NCI-H2196 treated with DMSO at 0.1 percent for 48 hours (cell line): ENCODE results near the gene STRIP1.
A peak's percentile ranks its signal among the peaks of the same experiment; 100 is the strongest.

Source experiments
- DNase-seq: peaks from one replicate; lab custom pipeline; 2025; ENCODE audit not compliant: unreplicated experiment; lab: John Stamatoyannopoulos, UW

The STRIP1 gene

DNA sequence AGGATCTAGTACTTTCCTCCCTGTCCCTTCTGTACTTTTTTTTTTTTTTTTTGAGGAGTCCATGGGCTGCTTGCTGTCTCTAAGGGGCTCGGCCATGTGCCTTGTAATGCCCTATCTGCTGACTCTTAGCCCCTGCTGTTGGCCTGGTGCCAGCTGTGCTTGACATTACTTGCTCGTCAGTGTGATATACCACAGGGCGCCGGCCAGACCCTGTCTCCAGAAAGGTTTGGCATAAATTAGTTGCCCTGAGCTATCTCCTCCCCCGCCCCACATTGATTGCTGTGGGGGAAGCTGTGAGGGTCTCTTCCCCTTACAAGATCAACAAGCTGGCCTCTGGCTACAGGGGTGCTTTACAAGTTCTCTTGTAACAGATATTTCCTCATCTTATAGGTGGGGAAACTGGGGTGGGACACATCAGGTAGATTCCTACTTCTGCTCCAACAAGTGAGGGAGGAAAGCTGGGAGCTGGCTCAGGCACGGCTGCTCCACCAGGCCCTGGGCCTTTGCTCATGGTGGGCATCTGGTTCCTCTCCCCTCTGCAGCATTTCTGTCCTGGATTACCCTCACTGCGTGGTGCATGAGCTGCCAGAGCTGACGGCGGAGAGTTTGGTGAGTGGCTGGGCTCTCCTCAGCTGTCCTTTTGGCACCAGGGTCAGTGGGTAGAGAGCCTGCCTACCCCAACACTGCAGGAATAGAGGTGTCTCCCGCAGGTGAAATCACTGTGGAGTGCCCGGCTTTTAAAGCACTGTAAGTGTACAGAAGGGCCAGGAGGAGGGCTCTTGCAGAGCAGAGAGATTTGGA is 15.6 kb downstream of the STRIP1 start:
- no peak for DNase-seq

DNA sequence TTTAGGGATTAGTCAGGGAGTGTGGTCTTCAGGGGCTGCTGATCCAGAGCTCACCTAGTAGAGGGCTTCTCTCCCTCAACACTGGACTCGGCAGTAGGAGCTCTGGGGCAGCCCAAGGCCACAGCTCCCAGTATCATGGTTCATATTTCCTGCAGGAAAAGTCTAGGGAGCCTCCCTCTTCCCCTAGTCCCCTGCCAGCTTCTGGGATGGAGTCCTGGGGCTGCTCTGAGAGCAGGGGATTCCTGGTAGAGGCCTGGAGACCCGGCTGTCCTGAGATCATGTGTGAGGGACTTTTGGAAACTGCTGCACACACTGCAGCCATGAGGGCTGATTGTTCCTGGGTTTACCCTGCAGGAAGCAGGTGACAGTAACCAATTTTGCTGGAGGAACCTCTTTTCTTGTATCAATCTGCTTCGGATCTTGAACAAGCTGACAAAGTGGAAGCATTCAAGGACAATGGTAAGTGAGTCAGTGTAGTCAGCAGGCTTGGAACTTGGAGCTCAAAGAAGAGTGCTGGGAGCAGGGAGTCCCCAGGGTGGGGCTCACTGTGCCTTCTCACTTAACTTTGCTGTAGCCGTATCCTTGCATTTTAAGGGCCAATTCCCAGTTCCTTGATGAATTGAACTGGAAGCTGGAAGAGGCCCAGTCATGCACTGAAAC is 16.3 kb downstream of the STRIP1 start:
- no peak for DNase-seq

DNA sequence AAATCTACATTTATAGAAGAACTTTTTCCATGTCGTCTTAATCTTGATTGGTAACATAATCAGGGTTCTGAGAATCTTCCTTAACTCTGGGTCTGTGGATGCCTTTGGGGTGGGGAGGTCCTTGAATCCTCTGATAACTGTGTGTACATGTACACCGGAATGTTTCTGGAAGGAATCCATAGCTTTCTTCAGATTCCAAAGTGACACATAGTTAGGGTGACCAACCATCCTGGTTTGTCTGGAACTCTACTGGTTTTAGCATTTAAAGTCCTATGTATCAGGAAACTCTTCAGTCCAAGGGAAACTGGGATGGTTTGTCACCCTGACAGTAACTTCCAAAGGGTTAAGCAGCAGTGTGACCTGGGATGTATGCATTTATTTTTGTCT is 16.8 kb downstream of the STRIP1 start:
- DNase-seq, result no peak

DNA sequence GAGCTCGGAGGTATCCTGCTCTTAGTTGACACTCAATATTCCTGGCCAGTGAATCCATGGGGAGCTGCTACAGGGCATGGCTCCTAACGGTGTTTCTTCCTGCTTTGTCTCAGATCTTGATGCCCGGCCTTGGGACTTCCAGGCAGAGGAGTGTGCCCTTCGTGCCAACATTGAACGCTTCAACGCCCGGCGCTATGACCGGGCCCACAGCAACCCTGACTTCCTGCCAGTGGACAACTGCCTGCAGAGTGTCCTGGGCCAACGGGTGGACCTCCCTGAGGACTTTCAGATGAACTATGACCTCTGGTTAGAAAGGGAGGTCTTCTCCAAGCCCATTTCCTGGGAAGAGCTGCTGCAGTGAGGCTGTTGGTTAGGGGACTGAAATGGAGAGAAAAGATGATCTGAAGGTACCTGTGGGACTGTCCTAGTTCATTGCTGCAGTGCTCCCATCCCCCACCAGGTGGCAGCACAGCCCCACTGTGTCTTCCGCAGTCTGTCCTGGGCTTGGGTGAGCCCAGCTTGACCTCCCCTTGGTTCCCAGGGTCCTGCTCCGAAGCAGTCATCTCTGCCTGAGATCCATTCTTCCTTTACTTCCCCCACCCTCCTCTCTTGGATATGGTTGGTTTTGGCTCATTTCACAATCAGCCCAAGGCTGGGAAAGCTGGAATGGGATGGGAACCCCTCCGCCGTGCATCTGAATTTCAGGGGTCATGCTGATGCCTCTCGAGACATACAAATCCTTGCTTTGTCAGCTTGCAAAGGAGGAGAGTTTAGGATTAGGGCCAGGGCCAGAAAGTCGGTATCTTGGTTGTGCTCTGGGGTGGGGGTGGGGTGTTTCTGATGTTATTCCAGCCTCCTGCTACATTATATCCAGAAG is 19.4 kb downstream of the STRIP1 start:
- peak; percentile 13 for DNase-seq

DNA sequence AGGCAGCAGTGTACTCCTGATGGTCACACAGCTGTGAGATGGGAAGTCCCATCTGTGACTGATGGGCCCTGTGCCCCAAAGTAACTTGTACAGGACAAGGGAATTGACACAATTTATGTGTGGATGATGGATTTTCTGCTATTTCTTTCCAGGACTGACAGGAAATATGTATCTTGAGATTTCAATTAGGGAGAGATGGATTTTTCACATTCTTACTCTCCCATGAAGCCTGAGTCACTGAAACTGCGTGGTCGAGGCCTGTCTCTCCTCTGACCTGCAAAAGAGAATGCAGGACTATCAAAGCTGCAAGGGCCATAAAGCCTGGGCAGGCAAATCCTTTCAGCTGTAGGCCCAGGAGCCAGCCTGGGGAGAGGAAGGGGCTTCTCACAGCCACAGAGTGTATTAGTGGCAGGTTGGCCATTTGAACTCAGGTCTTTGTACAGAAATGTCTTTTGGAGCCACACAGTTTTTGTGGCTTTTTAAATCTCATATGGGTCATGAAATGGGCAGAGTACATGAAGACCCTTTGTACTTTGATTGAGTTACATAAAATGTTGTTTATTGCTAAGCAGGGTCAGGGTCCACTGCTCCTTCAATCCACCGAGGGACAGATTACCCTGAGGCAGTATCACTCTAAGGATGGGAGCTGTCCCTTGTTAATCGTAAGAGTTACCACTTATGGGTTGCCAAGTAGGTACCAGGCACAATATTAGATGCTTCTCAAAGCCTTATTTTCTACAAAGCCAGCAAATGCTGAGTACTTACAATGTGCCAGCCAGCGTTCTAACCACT is 21.3 kb downstream of the STRIP1 start:
- DNase-seq, result no peak

DNA sequence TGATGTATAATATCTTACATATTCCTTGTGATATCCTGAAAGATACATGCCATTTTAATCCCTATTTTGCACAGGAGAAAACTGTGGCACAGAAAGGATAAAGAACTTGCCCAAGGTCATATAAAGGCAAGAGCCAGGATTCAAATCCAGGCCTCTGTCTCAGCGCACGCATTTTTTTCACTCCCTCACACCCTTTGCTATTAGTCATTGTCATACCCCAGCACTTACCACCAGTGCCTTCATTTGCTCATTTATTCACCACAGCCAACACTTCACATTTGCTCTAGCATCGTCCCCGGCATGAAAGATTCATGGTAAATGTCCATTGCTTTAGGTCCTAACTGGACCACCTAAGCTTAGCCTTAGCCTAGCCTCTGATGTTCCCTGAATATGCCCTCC is 21.9 kb downstream of the STRIP1 start:
- DNase-seq, result no peak

DNA sequence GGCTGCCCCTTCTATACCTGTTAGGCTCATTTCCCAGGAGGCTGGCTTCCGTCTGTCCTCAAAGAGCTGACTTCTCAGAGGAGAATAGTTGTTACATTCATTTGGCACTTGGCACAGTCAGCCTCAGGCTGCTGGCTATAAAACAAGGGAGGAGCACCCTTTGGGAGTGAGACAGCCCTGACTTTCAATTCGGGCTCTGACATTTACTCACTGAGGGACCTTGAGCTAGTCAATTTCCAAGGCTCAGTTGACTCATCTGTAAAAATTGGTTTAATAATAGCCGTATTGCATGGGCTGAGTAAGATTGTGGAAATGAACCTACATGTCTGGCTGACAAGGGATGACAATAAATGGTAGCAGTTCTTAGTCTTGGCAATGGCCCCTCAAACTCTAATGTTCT is 22.4 kb downstream of the STRIP1 start:
- no peak for DNase-seq

DNA sequence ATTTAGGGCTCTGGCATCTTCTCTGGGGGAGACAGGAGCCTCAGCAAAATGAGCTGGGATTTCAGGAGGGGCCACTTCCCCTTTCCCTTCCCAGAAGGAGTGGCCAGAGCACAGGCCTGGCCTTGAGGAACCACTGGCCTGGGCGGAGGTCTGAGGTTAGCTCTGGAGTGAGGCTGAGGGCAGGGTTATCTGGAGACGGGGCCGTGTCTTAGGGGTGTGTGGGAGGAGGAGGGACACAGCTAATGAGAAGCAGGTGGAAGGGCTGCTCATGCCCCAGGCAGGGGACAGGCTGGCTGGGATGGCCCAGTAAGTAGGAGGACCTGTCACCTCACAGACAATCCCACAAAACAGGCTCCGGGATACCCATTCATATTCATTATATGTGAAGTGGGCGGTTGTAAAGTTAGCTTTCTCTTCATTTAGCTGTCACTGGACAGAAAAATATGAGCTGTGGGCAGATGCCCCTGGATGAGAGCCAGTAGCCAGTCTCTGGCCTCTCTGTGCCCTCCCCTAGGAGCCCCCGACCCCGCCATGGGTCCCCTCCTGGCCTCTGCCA is 23.6 kb downstream of the STRIP1 start:
- DNase-seq, result no peak

DNA sequence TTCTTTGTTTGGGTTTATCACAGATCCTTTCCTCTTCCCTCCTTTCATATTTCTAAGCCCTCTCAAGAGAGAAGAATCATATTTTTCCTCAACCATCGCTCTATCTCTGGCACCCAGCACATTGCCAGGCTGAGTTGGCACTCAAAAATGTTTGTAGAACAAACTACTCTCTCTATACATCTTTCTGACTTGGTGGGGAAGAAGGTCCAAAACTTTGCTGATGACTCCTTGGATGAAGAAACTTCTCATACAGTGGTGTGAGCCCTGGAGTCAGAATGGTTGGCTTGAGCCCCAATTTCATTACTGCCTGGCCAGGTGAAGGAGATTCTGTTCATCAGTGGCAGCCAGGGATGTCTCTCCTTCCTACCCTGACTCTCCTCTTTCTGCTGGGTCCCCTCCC is 24.2 kb downstream of the STRIP1 start:
- no peak for DNase-seq

DNA sequence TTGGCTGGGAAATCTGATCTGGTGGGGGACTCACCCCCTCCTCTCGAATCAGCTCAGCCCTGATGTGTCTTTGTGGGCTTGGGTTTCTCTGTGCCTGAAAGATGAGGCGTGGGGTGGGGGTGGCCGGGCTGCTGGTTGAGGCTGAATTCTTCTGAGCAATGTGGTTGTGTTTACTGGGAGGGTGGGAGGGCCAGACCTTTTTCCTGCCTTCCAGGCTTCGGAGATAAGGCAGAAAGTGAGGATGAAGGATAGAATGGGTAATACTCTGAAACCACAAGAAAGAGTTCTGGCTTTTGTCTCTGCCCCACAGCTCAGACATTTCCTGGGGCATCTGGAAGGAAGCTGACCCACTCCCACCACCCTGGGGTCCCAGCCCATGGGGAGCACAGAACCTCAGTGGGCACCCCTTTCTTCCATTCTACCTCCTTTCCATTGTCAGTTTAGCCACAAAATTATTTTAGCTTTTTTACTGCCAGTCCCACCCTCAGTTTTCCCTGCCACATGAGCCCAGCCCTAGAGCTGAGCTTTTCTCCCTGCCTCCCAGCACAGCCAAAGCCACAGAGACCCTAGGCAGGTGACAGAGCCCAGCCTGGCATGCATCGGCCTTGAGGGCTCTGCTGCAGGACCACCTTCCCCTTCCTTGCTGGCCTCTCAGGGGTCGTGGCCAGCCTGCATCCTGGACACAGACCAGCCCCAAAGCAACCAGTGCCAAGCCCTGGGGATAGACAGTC is 24.9 kb downstream of the STRIP1 start:
- no peak for DNase-seq

DNA sequence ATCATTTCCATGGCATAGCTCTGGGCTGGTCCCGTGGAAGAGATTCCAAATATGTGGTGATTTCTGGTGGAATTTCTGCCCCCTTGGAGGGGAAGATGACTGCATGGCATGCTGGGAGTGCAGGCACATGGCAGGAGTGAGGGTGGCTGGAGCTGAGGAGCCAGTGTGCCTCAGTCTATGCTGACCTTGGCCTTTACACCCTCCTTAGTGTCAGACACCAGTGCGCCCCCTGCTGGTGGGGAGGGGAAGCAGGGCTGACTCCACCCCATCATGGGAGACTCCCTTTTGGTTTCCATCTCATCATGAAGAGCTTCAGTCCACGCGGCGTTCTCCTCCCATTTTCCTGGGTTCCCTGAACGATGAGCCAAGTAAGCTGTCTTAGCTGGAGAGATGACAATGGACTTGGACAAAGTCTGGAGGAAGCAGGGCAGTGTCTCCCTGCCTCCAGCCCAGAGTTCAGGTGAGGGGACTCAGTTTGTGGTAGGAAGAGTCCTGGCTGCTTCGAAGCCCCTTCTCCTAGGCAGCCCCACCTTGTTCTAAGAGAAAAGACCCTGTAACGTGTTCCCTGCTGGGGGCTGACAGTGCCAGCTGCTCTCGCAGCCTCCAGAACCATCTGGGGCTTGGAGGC is 25.7 kb downstream of the STRIP1 start:
- no peak for DNase-seq

DNA sequence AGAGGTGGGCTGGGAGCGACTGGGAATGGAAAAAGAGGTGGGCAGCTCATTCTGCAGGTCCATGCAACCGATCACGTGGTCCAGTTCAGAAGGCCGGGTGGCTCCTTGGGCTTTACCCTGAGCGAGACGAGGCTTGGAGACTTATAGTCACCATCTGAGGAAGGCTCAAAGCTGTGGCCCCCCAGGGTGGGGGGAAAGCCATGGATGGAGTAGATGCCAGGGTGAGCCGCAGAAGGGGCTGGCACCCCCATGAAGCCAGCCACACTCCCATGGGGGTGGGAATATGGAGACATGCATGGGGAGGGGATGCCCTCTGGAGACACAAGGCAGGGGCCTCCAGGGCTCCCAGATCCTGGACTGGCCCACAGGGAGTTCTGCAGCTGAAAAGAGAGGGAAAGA is 26.2 kb downstream of the STRIP1 start:
- DNase-seq, result no peak

DNA sequence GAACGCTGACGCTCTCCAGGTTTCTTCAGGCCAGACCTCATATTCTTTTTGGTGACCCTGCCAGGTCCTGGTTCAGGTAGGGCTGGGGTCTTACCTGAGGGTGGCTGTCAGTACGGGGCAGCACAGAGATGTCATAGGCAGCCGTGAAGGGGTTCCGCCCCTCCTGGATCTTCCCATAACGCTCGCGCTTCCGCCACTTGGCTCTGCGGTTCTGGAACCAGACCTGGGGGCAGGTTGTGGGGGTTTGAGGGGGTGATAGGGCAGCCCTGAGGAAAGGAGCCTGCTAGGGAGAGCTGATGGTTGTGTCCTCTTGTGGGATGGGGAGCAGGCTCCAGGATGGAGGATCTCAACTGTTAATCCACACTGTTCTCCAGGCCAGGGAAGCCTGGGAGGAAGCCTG is 26.9 kb downstream of the STRIP1 start:
- DNase-seq, result no peak

DNA sequence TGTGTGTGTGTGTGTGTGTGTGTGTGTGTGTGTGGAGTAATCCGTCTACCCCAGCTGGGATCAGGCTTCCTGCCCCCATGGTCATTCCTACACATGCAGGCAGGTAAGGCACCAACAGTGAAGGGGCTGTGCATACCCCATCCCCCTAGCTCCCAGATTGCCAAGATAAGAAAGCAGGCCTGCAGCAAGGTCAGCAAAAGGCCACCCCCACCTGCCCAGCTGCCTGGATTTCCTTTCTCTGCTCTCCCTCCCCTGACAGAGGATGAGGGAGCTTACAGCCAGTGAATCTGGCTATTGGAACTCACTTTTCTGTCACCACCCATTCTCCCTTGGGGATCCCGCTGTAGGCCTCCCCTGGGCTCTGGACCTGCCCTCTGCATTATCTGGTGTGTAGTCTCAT is 28.2 kb downstream of the STRIP1 start:
- DNase-seq, result no peak

DNA sequence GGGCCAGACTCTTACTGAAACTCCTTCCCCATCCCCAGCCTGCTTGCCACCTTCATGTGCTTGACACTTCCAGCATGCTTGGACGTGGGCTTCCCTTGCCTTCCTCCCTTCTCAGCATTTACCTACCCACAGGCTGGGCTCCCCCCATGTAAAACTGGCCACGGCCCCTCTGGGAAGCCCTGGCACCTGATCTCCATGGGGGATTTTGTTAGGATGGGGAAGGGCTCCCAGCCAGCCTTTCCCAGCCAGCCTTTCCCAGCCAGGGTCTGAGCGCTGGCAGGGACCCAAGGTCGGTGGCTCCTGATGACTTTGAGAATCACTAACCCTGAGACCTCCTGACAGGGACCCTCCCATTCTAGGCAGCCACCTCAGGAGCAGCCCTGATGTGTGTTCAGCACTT is 29.4 kb downstream of the STRIP1 start:
- no peak for DNase-seq

DNA sequence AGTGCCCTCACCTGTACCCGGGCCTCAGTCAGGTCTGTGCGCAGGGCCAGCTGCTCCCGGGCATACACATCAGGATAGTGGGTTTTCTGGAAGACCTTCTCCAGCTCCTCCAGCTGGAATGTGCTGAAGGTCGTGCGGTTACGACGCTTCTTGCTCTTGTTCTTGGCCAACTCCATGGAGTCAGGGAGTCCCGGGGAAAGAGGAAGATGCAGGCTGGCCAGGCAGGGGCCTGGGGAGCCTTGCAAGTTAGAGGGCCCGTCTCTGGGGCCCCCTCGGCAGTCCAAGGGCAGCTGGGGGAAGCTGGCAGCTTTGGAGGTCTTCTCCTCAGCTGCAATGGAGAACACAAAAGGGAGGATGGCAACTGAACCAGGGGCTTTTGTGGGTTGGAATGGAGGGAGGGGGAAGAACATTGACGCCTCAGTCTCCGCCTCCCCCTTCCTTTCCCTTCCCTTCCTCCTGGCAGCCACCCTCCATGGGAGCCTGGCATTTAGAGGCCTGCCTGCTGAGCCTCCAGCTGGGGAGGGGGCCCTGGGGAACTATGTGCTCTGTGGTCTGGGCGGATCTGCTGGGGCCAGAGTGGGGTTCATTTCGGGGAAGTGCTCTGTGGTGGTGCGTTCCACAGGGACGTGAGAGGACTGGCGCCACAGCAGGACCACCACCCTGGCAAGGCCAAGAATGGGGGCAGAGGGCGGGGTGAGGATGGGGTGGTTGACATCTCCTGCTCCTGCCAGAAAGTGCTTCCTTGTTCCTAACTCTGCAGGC is 30.3 kb downstream of the STRIP1 start:
- no peak for DNase-seq

DNA sequence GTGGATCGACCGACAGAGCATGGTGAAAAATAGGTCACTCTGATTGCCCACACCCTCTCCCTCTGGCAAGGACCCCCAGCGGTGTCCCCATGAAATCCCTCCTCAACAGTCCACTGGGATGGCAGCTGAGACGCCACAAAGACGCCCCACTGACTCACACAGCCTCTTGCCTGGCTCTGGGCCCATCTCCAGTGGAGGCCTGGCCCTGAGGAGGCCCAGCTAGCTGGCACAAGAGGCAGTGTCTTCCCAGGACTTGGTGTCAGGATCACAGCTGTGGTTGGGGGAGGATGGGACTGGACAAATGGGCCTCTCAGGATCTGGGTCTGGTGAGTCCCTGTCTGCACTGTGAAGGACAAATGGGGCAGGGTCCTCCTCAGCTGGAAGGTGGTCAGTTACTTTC is 31.4 kb downstream of the STRIP1 start:
- DNase-seq, result no peak

DNA sequence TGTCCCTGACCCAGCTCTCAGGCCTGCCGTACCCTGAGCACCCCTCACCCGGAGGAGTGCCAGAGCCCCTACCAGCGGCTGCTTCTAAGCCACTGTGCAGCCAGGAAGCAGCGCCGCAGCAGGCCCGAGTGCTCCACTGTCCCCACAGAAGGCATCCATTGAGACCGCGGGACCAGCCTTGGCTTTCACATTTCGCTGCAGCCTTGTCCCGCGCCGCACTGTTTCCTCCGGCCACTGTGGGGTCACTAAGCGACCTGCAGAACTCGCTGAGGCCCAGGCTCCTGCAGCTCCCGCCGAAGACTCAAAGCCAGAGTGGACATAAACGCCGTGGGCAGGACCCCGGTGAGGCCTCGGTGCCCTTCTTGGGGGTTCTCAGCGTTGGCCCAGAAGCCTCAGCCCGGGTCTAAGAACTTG is 33.1 kb downstream of the STRIP1 start:
- DNase-seq, result no peak
